ENCODE data around the gene TMEM114.
"Not testable (repeated sequence)": the region's sequence is repeated elsewhere in the genome, so short reads cannot be mapped to it uniquely, and the experiment has no call there.

The TMEM114 gene

DNA sequence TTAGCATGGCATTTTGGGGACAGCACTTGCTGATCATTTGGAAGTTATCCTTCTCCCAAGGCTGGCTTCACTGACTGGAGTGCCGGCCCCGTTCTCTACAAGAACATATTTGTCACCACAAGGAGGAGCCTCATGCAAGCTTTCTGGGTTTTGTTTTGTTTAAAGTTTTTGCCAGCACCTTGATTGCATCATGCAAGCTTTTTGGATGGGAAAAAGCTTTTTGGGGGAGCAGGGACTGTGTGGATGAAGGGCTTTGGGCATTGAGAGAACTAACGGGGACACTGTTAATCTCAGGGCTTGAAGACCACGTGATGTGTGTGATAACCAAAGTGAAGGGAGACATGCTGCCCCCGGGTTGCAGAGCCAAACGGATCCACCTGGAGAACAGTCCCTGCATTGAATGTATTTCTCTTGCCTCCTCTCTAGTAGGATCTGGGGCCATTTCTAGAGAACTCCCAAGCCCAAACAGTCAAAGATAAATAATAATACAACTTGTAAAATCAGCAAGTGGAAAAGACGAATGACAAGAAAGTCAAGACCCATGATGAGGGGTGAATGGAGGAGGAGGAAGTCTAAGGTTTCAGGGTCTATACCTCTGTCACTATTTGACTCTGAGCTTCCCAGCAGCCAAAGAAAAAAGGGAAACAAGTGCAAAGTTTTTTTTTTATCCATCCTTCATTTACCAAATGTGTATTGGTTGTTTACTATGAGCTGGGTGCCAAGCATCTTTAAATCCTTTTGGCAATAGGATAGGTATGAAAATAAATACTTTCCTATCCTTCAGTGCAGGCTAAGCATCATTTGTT is 17.2 kb downstream of the TMEM114 start:
- TF ChIP-seq ZNF274 (IDR thresholded peaks at IDR 0.05; ENCODE audit: low read depth, low read length) = no peak

DNA sequence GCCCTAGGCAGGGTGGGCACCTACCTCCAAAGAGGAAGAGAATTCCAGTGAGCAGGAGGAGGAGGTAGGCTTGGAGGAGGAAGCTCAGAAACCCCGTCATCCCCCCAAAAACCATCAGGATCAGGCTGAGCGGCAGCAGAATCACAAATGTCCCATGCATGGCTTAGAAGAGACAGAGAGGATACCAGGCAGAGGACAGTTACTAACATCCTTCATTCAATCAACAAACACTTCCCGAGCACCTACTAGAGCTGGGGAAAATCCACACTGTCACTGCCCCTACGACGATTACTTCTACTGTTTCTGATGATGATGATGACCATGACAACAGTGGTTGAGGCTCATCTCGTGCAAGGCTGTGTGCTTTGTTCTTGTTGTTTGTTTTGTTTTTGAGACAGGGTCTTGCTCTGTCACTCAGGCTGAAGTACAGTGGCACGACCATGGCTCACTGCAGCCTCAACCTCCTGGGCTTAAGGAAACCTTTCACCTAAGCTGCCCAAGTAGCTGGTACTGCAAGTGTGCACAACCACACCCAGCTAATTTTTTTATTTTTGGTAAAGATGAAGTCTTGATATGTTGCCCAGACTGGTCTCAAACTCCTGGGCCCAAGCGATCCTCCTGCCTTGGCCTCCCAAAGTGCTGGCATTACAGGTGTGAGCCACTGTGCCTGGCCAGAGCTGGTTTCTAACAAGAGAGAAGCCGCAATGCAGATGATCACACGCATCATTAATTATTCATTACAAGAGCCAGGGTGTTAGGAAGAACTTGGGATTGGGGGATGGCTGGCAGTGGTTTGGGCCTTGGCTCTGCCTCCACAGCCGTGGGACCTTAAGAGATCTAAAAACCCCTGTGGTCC is 18.0 kb downstream of the TMEM114 start:
- no peak overlapping the region for H3K4me3 ChIP-seq (ENCODE audit: low read length)
- TF ChIP-seq ZNF274 (IDR thresholded peaks at IDR 0.05; ENCODE audit: low read depth, low read length) = no peak

More for the DNA sequence above, 17.2 kb downstream of the TMEM114 start:
- no peak overlapping the region for H3K4me3 ChIP-seq (ENCODE audit: low read length)

DNA sequence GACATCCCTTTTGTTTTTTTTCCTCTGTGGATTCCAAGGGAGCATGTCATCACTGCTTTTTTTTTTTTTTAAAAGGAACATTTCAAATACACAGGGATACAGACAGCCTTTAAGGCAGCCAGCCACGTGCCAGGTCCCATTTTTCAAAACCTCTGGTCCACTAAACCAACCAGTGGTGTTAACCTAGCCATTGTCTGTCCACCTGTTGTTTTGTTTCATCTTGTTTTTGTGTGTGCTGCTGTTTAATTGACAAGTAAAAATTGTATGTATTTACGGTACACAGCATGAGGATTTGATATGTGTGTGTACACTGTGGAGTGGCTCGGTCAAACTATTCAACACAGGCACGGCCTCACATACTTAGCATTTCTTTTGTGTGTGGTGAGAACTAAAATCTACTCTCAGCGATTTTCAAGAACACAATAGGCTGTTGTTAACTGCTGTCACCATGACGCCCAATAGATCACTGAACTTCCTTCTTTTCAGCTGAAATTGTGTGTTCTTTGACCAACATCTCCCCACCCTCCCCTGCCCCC is 19.2 kb downstream of the TMEM114 start:
- no peak overlapping the region for H3K4me3 ChIP-seq (ENCODE audit: low read length)
- no peak for TF ChIP-seq ZNF274 (IDR thresholded peaks at IDR 0.05; ENCODE audit: low read depth, low read length)

DNA sequence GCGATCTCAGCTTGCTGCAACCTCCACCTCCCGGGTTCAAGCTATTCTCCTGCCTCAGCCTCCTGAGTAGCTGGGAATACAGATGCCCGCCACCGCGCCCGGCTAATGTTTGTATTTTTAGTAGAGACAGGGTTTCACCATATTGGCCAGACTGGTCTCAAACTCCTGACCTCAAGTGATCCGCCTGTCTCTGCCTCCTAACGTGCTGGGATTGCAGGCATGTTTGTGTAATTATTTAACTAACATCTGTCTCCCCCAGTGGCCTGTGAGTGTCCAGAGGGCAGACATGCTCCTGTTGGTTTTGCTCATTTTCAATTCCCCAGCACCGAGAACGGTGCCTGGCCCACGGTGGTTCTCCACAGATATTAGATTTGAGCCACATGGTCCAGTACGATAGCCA is 19.9 kb downstream of the TMEM114 start:
- H3K4me3 ChIP-seq (ENCODE audit: low read length) = not testable (repeated sequence)

DNA sequence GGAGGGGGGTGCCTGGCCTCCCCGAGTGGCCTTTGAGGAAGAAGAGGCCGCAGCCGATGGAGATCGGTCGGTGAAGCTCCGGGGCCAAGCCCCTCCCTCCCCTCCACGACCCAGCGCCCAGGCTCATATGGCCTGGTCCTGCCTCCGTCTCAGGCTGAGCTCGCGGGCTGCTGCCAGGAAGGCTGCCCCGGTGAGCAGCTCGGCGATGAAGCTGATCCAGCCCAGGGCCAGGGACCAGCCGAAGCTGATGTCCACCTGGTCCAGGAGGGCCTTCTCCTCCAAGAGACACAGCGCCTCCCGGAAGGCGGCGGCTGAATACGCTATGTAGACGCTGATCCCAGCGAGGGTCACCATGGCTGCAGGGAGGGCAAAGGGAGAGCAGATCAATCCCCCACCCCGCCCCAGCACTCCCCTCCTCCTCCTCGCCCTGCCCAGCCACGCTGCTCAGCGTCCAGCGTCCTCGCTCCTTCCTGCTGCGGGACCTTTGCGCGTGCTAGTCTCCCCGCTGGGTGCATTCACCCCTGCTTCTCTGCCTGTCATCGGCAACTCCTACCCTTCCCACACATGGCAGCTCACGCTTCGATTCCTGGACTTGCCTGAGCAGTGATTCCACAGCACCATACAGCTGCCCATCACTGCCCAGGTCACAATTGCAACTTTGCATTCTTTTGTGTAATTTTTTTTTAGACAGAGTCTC is 20.5 kb downstream of the TMEM114 start:
- no peak overlapping the region for H3K4me3 ChIP-seq (ENCODE audit: low read length)
- no peak for TF ChIP-seq ZNF274 (IDR thresholded peaks at IDR 0.05; ENCODE audit: low read depth, low read length)

DNA sequence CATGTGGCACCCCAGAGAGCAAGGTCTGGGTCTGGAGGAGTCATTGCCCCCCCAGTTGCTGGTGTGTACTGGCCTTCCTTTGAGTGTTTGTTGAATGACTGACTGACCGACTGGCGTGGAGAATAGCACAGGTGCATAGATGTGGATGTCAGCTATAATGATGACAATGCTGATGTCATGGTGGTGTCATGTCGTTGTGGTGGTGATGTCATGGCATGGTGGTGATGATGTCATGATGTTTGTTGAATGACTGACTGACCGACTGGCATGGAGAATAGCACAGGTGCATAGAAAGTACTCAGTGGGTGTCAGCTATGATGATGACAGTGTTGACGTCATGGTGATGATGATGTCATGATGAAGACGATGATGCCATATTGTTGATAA is 22.1 kb downstream of the TMEM114 start:
- no peak for TF ChIP-seq ZNF274 (IDR thresholded peaks at IDR 0.05; ENCODE audit: low read depth, low read length)
- H3K4me3 ChIP-seq (ENCODE audit: low read length) = no peak overlapping the region

DNA sequence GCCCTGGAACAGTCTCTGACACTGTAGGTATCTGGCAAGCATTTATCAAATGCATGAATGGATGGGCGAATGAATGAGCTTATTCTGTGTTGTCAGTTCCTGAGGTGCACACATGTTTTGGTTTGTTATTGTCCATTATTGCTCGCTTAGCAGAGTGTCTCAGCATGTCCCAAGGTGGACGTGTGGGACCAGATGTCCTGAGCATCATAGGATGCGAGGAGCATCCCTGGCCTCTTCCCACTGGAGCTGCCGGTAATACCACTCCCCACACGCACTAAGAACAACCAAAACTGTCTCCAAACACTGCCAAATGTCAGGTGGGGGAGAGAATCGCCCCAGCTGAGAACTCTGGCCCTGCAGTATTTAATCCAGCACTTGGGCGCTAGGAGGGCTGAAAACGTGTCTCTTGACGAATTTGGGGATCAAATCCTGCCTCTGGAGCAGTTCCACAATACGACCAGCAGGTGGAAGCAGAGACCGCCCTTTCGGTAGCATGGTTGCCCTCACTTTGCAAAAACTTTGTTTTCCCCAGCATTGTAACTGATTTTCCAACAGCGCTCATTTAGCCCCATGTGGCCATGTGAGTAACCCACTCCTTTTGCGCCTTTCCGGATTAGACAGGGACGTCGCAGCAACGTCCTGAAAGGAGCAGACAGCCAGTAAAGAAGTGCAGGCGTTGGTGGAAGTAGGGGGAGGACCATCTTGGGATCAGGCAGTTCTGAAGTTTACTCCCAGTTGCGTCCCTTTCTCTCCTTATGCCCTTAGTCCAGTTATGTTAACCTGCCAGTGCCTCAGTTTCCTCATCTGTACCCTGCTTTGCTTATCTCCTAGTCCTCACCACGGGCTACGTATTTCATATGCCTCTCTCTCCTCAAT is 22.7 kb downstream of the TMEM114 start:
- no peak for TF ChIP-seq ZNF274 (IDR thresholded peaks at IDR 0.05; ENCODE audit: low read depth, low read length)

DNA sequence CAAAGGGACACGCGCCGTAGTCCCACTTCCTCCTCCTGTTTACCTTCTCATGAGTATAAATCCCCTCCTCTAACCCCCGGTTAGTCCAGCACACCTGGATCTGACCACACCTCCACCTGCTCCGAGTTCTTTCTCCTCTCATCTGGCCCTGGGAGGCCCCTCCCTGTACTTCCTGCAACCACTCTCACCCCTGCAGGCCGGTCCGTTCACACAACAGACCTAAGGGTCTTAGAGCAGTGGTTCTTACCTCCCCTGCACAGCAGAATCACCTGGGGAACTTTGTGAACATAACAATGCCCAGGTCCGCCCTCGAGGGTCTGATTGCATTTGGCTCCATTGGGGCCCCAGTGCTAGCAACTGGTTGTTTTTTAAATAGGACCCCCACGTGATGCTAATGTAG is 24.8 kb downstream of the TMEM114 start:
- TF ChIP-seq ZNF274 (IDR thresholded peaks at IDR 0.05; ENCODE audit: low read depth, low read length) = no peak
- H3K4me3 ChIP-seq (ENCODE audit: low read length) = no peak overlapping the region

More for the DNA sequence above, 22.7 kb downstream of the TMEM114 start:
- H3K4me3 ChIP-seq (ENCODE audit: low read length) = no peak overlapping the region

DNA sequence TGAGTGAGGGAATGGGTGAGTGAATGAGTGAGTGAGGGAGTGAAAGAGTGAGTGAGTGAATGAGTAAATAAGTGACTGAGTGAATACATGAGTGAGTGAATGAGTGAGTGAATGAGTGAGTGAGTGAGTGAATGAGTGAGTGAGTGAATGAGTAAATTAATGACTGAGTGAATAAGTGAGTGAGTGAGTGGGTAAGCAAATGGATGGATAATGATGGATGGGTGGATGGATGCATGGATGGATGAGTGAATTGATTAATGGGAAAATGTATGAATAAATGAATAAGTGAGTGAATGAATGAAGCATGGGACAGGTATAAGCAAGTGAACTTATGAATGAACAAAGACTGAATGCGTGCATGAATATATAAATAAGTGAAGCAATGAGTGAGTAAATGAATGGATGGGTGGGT is 25.4 kb downstream of the TMEM114 start:
- no peak overlapping the region for H3K4me3 ChIP-seq (ENCODE audit: low read length)
- no peak for TF ChIP-seq ZNF274 (IDR thresholded peaks at IDR 0.05; ENCODE audit: low read depth, low read length)

DNA sequence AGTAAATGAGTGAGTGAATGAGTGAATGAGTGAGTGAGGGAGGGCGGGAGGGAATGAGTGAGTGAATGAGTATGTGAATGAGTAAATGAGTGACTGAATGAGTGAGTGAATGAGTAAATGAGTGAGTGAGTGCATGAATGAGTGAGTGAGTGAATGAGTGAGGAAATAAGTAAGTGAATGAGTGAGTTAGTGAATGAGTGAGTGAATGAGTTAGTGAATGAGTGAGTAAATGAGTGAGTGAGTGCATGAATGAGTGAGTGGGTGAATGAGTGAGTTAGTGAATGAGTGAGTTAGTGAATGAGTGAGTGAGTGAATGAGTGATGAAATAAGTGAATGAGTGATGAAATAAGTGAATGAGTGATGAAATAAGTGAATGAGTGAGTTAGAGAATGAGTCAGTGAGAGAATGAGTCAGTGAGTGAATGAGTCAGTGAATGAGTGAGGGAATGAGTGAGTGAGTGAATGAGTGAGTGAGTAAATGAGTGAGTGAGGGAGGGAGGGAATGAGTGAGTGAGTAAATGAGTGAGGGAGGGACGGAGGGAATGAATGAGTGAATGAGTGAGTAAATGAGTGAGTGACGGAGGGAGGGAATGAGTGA is 26.3 kb downstream of the TMEM114 start:
- H3K4me3 ChIP-seq (ENCODE audit: low read length) = not testable (repeated sequence)

DNA sequence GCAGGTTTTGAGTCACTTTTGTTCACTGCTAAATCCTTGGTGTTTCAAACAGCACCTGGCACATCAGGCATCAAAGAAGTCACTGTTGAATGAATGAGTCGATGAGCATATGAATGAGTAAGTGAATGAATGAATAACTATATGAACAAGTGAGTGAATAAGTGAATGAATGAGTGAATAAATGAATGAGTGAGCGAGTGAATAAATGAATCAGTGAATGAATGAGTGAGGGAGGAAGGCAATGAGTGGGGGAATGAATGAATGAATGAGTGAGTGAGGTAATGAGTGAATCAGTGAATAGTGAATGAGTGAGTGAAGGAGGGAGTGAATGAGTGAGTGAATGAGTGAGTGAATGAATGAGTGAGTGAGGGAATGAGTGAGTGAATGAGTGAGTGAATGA is 28.8 kb downstream of the TMEM114 start:
- no peak for TF ChIP-seq ZNF274 (IDR thresholded peaks at IDR 0.05; ENCODE audit: low read depth, low read length)
- H3K4me3 ChIP-seq (ENCODE audit: low read length) = no peak overlapping the region

DNA sequence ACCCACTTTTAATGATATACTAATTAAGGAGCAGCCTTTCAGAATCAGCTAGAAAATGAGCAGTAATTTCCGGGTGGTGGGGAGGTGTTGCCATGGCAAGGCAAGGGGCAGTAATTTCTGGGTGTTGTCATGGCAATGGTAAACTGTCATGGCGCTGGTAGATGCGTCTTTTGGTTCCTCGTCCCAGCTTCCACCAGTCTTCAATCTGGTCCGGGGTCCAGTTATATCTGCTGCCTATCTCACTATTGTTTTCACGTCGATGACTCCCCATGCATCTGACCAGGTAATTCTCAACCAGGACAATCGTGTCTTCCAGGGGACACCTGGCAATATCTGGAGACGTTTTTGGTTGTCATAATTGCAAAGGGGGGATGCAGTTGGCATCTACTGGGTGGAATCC is 34.9 kb downstream of the TMEM114 start:
- no peak for TF ChIP-seq ZNF274 (IDR thresholded peaks at IDR 0.05; ENCODE audit: low read depth, low read length)
- no peak overlapping the region for H3K4me3 ChIP-seq (ENCODE audit: low read length)

DNA sequence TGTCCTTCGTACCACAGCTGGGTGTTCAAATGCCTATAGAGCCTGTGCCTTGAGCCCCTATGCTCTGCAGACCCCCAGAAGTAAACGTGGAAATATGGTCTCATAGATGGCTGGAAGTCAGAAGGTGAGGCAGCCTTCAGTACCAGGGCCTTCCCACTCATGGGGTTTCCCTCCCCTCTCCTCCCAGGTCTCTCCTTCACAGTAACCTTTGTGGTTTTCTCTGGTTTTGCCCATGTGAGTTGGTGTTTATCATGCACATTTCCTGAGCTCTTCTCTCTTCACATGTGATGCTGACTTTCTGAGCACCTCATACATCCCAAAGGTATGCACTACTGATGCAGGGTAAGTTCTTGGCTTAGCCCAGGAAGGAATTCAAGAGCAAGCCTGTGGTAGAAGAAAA is 35.4 kb downstream of the TMEM114 start:
- no peak for TF ChIP-seq ZNF274 (IDR thresholded peaks at IDR 0.05; ENCODE audit: low read depth, low read length)

More for the DNA sequence above, 35.4 kb downstream of the TMEM114 start:
- no peak overlapping the region for H3K4me3 ChIP-seq (ENCODE audit: low read length)
